Measurements from ENCODE around the gene GNG12.
A peak's percentile ranks its signal among the peaks of the same experiment; 100 is the strongest.

Gene GNG12

GRCh38 chr1:67835663-67836452, 2.6 kb upstream of the GNG12 start:
- Histone ChIP-seq H3K4me3 (no peak overlapping the region), H3K27ac (no peak overlapping the region)
- no peak for TF ChIP-seq CTCF (IDR thresholded peaks at IDR 0.05)
- no peak for DNase-seq (ENCODE audit: low spot score)

DNA sequence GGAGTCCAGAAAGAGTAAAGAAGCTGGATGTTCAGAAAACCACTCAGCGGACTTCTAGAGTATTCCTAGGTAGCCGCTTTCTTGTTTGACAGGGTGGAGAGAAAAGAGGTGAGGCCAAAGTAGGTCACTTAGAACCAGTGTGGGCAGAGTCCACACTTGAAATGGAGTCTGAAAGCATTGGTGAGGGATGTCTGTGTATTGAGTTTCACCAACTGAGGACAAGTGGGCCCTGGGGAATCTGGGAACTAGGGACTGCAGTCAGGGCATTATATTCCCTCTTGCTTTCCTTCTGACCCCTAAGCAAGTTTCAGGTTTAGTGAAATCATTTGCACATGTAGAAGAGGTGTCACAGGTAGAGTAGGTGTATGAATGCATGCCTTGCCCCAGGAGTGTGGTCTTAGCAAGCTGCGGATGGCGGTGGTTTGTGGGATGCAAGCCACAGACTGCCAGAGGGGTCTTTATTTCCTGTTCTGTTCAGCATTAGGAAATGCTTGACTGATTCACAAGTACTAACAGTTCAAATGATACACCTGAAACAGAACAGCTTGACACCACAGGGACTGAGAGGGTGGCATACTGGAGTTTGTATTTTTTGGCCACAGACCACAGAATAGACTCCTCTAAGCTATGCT, 1.1 kb upstream of the GNG12 start:
- DNase-seq (ENCODE audit: low spot score) = no peak
- no peak for TF ChIP-seq CTCF (IDR thresholded peaks at IDR 0.05)
- H3K27ac ChIP-seq = peak overlapping the region; percentile 90 to 98
- H3K4me3 ChIP-seq = no peak overlapping the region

- peak overlapping the region; percentile 93 for H3K4me3 ChIP-seq
- peak overlapping the region; percentile 90 to 98 for H3K27ac ChIP-seq
- TF ChIP-seq CTCF (IDR thresholded peaks at IDR 0.05) = no peak
- DNase-seq (ENCODE audit: low spot score) = peak; percentile 83
Measured at GRCh38 chr1:67833602-67833940, 304 bp upstream of the GNG12 start.

GRCh38 chr1:67831850-67832513, 1.3 kb downstream of the GNG12 start:
- Histone ChIP-seq H3K4me3 (peak overlapping the region; percentile 93), H3K27ac (peak overlapping the region; percentile 90 to 98)
- no peak for TF ChIP-seq CTCF (IDR thresholded peaks at IDR 0.05)
- peak; percentile 83 for DNase-seq (ENCODE audit: low spot score)

DNA sequence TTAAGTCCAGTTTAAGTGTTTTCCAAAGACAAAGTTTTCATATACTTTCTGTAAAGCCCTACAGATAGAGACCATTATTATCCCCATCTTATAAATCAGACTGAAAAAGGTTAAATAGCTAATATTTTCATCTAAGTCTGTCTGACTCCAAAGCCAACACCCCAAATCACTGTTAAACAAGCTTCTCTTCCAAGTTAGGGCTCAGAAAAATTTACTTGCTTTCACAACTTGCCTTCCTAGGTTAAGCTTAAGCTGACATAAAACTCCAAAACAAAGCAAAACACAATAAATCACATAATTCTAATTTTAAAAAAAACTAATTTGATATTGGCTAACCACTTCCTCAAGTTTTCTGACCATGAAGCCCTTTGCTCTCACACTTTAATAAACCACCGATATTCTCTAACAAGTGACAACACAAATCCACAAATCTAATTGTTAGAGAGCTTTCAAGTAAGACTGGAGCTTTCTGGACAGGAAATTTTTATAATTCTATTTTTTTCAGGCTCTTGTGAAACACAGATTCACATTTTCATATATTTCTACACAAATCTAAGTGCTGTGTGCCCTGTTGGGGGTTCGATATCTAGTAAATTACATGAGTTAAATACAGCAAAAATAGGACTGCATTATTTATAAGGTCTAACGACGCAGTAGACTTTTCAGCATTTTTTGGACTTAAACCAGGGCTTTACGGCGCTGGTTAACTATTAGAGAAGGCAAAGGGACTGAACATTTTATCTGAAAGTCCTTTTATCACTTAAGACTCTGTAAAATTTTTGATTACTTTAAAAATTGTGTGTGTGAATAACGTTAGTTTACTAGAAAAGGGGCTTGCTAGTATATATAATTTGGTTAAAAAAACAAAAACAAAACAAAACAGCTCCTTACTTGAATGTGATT, 2.1 kb downstream of the GNG12 start:
- peak overlapping the region; percentile 90 to 98 for H3K27ac ChIP-seq
- DNase-seq (ENCODE audit: low spot score) = no peak
- peak overlapping the region; percentile 93 for H3K4me3 ChIP-seq
- no peak for TF ChIP-seq CTCF (IDR thresholded peaks at IDR 0.05)

- no peak for TF ChIP-seq CTCF (IDR thresholded peaks at IDR 0.05)
- no peak overlapping the region for H3K27ac ChIP-seq
- DNase-seq (ENCODE audit: low spot score) = no peak
- H3K4me3 ChIP-seq = peak overlapping the region; percentile 93
Measured at GRCh38 chr1:67830226-67830625, 3.0 kb downstream of the GNG12 start.
